Measurements from ENCODE around the gene RALGAPB. TPM values are rescaled to one million over a fixed set of nuclear protein-coding genes. Genes with fewer than 3 reads are reported as not detected.

Gene RALGAPB
- total and polyA plus RNA-seq, 7 experiments from 2014 or later = 10.8 to 50.4 (median 40.9) TPM

- POLR2A ChIA-PET = interaction anchor here (1.7 kb wide), 1 partner anchor 16 kb away, joined by 5 read pairs; the partner anchor contains the start of gene SNHG17
- Histone ChIP-seq H3K4me3 (ENCODE audit: low read length) (no peak overlapping the region), H3K4me1 (ENCODE audit: control insufficient read depth in 2 of 2, insufficient read depth in 2 of 2, low read length in 2 of 2) (peaks cover 8 to 11% of the 10 kb centered on the region in 2 donors), H3K27me3 (ENCODE audit: control insufficient read depth in 2 of 2, insufficient read depth in 2 of 2, low read length in 2 of 2) (no peaks in the 10 kb centered on the region), H3K9me3 (ENCODE audit: control insufficient read depth in 2 of 3, low read length in 3 of 3) (no peaks in the 10 kb centered on the region), H3K27ac (ENCODE audit: low read depth, low read length) (no peak overlapping the region), H3K36me3 (ENCODE audit: control insufficient read depth in 2 of 3, insufficient read depth in 3 of 3, low read length in 3 of 3) (peaks cover 0 to 23% (median 0%) of the 10 kb centered on the region in 3 experiments)
- ATAC-seq (no peak), DNase-seq (no peak)
- CTCF ChIA-PET = interaction anchor here (1.3 kb wide), 1 partner anchor 15 kb away, joined by 6 read pairs; the partner anchor contains the start of gene SNHG17
- Mint-ChIP-seq H3K27ac (peak overlapping the region in 1 of 9 donors; percentile 26), H3K27me3 (no peaks in the 10 kb centered on the region), H3K9me3 (peaks cover 0 to 2% (median 0%) of the 10 kb centered on the region in 11 donors), H3K4me3 (peak overlapping the region in 1 of 10 donors; percentile 16), H3K36me3 (peaks cover 8 to 31% (median 10%) of the 10 kb centered on the region in 5 donors), H3K4me1 (peaks cover 7 to 30% (median 21%) of the 10 kb centered on the region in 7 donors)
- intact Hi-C loops (cut with micrococcal nuclease) = no loop called here
Observed at GRCh38 chr20:38450412-38450975, 22.1 kb upstream of the RALGAPB start.

- H3K27ac ChIP-seq (ENCODE audit: low read depth, low read length) = no peak overlapping the region
- Mint-ChIP-seq H3K4me1 (peaks cover 0 to 13% (median 5%) of the 10 kb centered on the region in 7 donors), H3K27me3 (peaks cover 0 to 10% (median 0%) of the 10 kb centered on the region in 5 donors), H3K36me3 (peaks cover 7 to 31% (median 10%) of the 10 kb centered on the region in 5 donors), H3K9me3 (no peaks in the 10 kb centered on the region), H3K4me3 (no peak overlapping the region), H3K27ac (peak overlapping the region in 2 of 9 donors; percentile 29 to 42)
- no peak overlapping the region for H3K4me3 ChIP-seq (ENCODE audit: low read length)
- intact Hi-C loops (cut with micrococcal nuclease) = no loop called here
- ChIA-PET POLR2A (interaction anchor here (0.9 to 1.0 kb wide), 2 partner anchors 19 to 20 kb away, joined by 3 to 4 read pairs; partner anchors contain the start of gene RALGAPB), CTCF (no interaction called here)
- no peaks in the 10 kb centered on the region for H3K4me1 ChIP-seq (ENCODE audit: control insufficient read depth in 2 of 2, insufficient read depth in 2 of 2, low read length in 2 of 2)
- peaks cover 0 to 23% (median 0%) of the 10 kb centered on the region in 3 experiments for H3K36me3 ChIP-seq (ENCODE audit: control insufficient read depth in 2 of 3, insufficient read depth in 3 of 3, low read length in 3 of 3)
- H3K9me3 ChIP-seq (ENCODE audit: control insufficient read depth in 2 of 3, low read length in 3 of 3) = no peaks in the 10 kb centered on the region
- no peak for ATAC-seq
- DNase-seq = no peak
- H3K27me3 ChIP-seq (ENCODE audit: control insufficient read depth in 2 of 2, insufficient read depth in 2 of 2, low read length in 2 of 2) = no peaks in the 10 kb centered on the region
Observed at GRCh38 chr20:38452880-38453624, 19.6 kb upstream of the RALGAPB start.

- Histone ChIP-seq H3K9me3 (ENCODE audit: control insufficient read depth in 2 of 3, low read length in 3 of 3) (no peaks in the 10 kb centered on the region), H3K27ac (ENCODE audit: low read depth, low read length) (no peak overlapping the region), H3K27me3 (ENCODE audit: control insufficient read depth in 2 of 2, insufficient read depth in 2 of 2, low read length in 2 of 2) (no peaks in the 10 kb centered on the region), H3K4me3 (ENCODE audit: low read length) (no peak overlapping the region), H3K36me3 (ENCODE audit: control insufficient read depth in 2 of 3, insufficient read depth in 3 of 3, low read length in 3 of 3) (peaks cover 0 to 23% (median 0%) of the 10 kb centered on the region in 3 experiments), H3K4me1 (ENCODE audit: control insufficient read depth in 2 of 2, insufficient read depth in 2 of 2, low read length in 2 of 2) (no peaks in the 10 kb centered on the region)
- intact Hi-C loops (cut with micrococcal nuclease) = no loop called here
- Mint-ChIP-seq H3K9me3 (no peaks in the 10 kb centered on the region), H3K4me3 (no peak overlapping the region), H3K36me3 (peaks cover 7 to 31% (median 10%) of the 10 kb centered on the region in 5 donors), H3K27me3 (peaks cover 0 to 14% (median 0%) of the 10 kb centered on the region in 5 donors), H3K4me1 (peaks cover 0 to 9% (median 0%) of the 10 kb centered on the region in 7 donors), H3K27ac (no peak overlapping the region)
- ATAC-seq (no peak), DNase-seq (no peak)
- ChIA-PET POLR2A (interaction anchor here (0.9 kb wide), 1 partner anchor 19 kb away, joined by 4 read pairs; the partner anchor contains the start of gene RALGAPB), CTCF (no interaction called here)
Observed at GRCh38 chr20:38453941-38454340, 18.7 kb upstream of the RALGAPB start.

- H3K4me3 Mint-ChIP-seq = no peak overlapping the region
- no peak overlapping the region for H3K27ac Mint-ChIP-seq
- CTCF ChIA-PET = no interaction called here
- no peak for DNase-seq
- Histone ChIP-seq H3K27ac (ENCODE audit: low read depth, low read length) (no peak overlapping the region), H3K36me3 (ENCODE audit: control insufficient read depth in 2 of 3, insufficient read depth in 3 of 3, low read length in 3 of 3) (peaks cover 0 to 16% (median 0%) of the 10 kb centered on the region in 3 experiments), H3K9me3 (ENCODE audit: control insufficient read depth in 2 of 3, low read length in 3 of 3) (no peaks in the 10 kb centered on the region), H3K4me3 (ENCODE audit: low read length) (no peak overlapping the region), H3K4me1 (ENCODE audit: control insufficient read depth in 2 of 2, insufficient read depth in 2 of 2, low read length in 2 of 2) (no peaks in the 10 kb centered on the region), H3K27me3 (ENCODE audit: control insufficient read depth in 2 of 2, insufficient read depth in 2 of 2, low read length in 2 of 2) (no peaks in the 10 kb centered on the region)
- intact Hi-C loops (cut with micrococcal nuclease) = no loop called here
- H3K27me3 Mint-ChIP-seq = peaks cover 0 to 14% (median 0%) of the 10 kb centered on the region in 5 donors
- H3K4me1 Mint-ChIP-seq = peaks cover 0 to under 1% (median 0%) of the 10 kb centered on the region in 7 donors
- peaks cover 3 to 25% (median 10%) of the 10 kb centered on the region in 5 donors for H3K36me3 Mint-ChIP-seq
- no peaks in the 10 kb centered on the region for H3K9me3 Mint-ChIP-seq
- no peak for ATAC-seq
- POLR2A ChIA-PET = no interaction called here
Observed at GRCh38 chr20:38454556-38455473, 17.8 kb upstream of the RALGAPB start.

- H3K4me3 Mint-ChIP-seq = no peak overlapping the region
- H3K27ac ChIP-seq (ENCODE audit: low read depth, low read length) = no peak overlapping the region
- H3K9me3 ChIP-seq (ENCODE audit: control insufficient read depth in 2 of 3, low read length in 3 of 3) = no peaks in the 10 kb centered on the region
- no peak overlapping the region for H3K4me3 ChIP-seq (ENCODE audit: low read length)
- H3K27me3 Mint-ChIP-seq = peaks cover 0 to 14% (median 0%) of the 10 kb centered on the region in 5 donors
- no peaks in the 10 kb centered on the region for H3K36me3 ChIP-seq (ENCODE audit: control insufficient read depth in 2 of 3, insufficient read depth in 3 of 3, low read length in 3 of 3)
- POLR2A ChIA-PET = no interaction called here
- intact Hi-C loops (cut with micrococcal nuclease) = no loop called here
- H3K4me1 ChIP-seq (ENCODE audit: control insufficient read depth in 2 of 2, insufficient read depth in 2 of 2, low read length in 2 of 2) = no peaks in the 10 kb centered on the region
- DNase-seq = no peak
- H3K9me3 Mint-ChIP-seq = no peaks in the 10 kb centered on the region
- H3K27ac Mint-ChIP-seq = no peak overlapping the region
- CTCF ChIA-PET = no interaction called here
- ATAC-seq = no peak
- H3K4me1 Mint-ChIP-seq = peaks cover 0 to 1% (median 0%) of the 10 kb centered on the region in 7 donors
- no peaks in the 10 kb centered on the region for H3K27me3 ChIP-seq (ENCODE audit: control insufficient read depth in 2 of 2, insufficient read depth in 2 of 2, low read length in 2 of 2)
- no peaks in the 10 kb centered on the region for H3K36me3 Mint-ChIP-seq
Observed at GRCh38 chr20:38458314-38458713, 14.3 kb upstream of the RALGAPB start.

- H3K9me3 Mint-ChIP-seq = no peaks in the 10 kb centered on the region
- H3K4me3 ChIP-seq (ENCODE audit: low read length) = no peak overlapping the region
- H3K36me3 ChIP-seq (ENCODE audit: control insufficient read depth in 2 of 3, insufficient read depth in 3 of 3, low read length in 3 of 3) = no peaks in the 10 kb centered on the region
- ChIA-PET POLR2A (no interaction called here), CTCF (no interaction called here)
- H3K36me3 Mint-ChIP-seq = no peaks in the 10 kb centered on the region
- ATAC-seq (no peak), DNase-seq (no peak)
- peaks cover 0 to 1% (median 0%) of the 10 kb centered on the region in 7 donors for H3K4me1 Mint-ChIP-seq
- no peak overlapping the region for H3K27ac Mint-ChIP-seq
- H3K27me3 ChIP-seq (ENCODE audit: control insufficient read depth in 2 of 2, insufficient read depth in 2 of 2, low read length in 2 of 2) = no peaks in the 10 kb centered on the region
- H3K4me3 Mint-ChIP-seq = no peak overlapping the region
- no peaks in the 10 kb centered on the region for H3K4me1 ChIP-seq (ENCODE audit: control insufficient read depth in 2 of 2, insufficient read depth in 2 of 2, low read length in 2 of 2)
- H3K9me3 ChIP-seq (ENCODE audit: control insufficient read depth in 2 of 3, low read length in 3 of 3) = no peaks in the 10 kb centered on the region
- intact Hi-C loops (cut with micrococcal nuclease) = no loop called here
- peaks cover 0 to 14% (median 0%) of the 10 kb centered on the region in 5 donors for H3K27me3 Mint-ChIP-seq
- no peak overlapping the region for H3K27ac ChIP-seq (ENCODE audit: low read depth, low read length)
Observed at GRCh38 chr20:38460040-38460623, 12.5 kb upstream of the RALGAPB start.

All from naive thymus-derived CD4-positive, alpha-beta T cell (primary cell).